K562 (cell line): ENCODE data around the gene SERTAD2. TPM values are rescaled to one million over a fixed set of nuclear protein-coding genes. Genes with fewer than 3 reads are reported as not detected.

Experiments
- polyA plus RNA-seq, 8 experiments: library from polyadenylated mRNA; depleted of rRNA in 4 of 8; stranded (reverse) in 5 of 8; unstranded in 3 of 8; fragments of >200 nt; fragmentation: Nextera tagmentation in 2 of 8; fragmentation: Illumina TruSeq in 1 of 8; extraction: Ambion mirVana in 2 of 8; extraction: Trizol in 1 of 8; gene quantifications; 2 replicates each; pipeline versions ENCODE4 v1.2.1 to v1.2.3, GENCODE V29; 2011 to 2014; ENCODE audit warnings: inconsistent platforms in 1 of 8, missing spikeins in 1 of 8
- total RNA-seq, 7 experiments: library from RNA; depleted of rRNA in 6 of 7; stranded (reverse); fragments of >200 nt in 6 of 7; fragmentation: Illumina TruSeq in 2 of 7; extraction: Trizol in 2 of 7; gene quantifications; 2 replicates each; pipeline versions ENCODE4 v1.2.1 to v1.2.3, GENCODE V29; 2011 to 2021; ENCODE audit warnings: low replicate concordance in 1 of 7

Gene SERTAD2
- total and polyA plus RNA-seq, 9 of the 15 experiments (the other 6 are each of a cell fraction or from before 2014, with no cell fraction given), result 3.0 to 12.5 (median 6.1) TPM

Other genes starting within 250 kb of the SERTAD2 start
- gene LGALSL, start 199.8 kb downstream of the SERTAD2 start, total RNA-seq (2014; rRNA removed), result 0.09 and 0.24 TPM in 2 replicates
- 0.15 and 0.26 TPM in 2 replicates for gene LGALSL, start 199.8 kb downstream of the SERTAD2 start, total RNA-seq (2014; rRNA removed; fragmentation: Illumina TruSeq; extraction: Trizol)
- not detected in 2 replicates for gene LGALSL, start 199.8 kb downstream of the SERTAD2 start, total RNA-seq (2015; rRNA removed; fragmentation: Illumina TruSeq; extraction: Trizol)
- gene LGALSL, start 199.8 kb downstream of the SERTAD2 start, total RNA-seq (2021), result 0.22 TPM in 1 of 2 replicates, not detected in the other
- gene LGALSL, start 199.8 kb downstream of the SERTAD2 start, polyA plus RNA-seq (2011; rRNA removed), result 0.29 and 0.47 TPM in 2 replicates
- gene LGALSL, start 199.8 kb downstream of the SERTAD2 start, polyA plus RNA-seq (2014; fragmentation: Illumina TruSeq; extraction: Trizol), result 0.16 and 0.24 TPM in 2 replicates
- gene LGALSL, start 199.8 kb downstream of the SERTAD2 start, polyA plus RNA-seq (2014; fragmentation: Nextera tagmentation; extraction: Ambion mirVana), result under 1 TPM; 0.04 to 0.13 TPM
- gene LGALSL, start 199.8 kb downstream of the SERTAD2 start, polyA plus RNA-seq (2014; rRNA removed), result not detected in 2 replicates
- gene AFTPH, start 129.6 kb downstream of the SERTAD2 start, total RNA-seq (2014; rRNA removed), result 10.8 and 12.9 TPM in 2 replicates
- gene AFTPH, start 129.6 kb downstream of the SERTAD2 start, total RNA-seq (2014; rRNA removed; fragmentation: Illumina TruSeq; extraction: Trizol), result 21.2 and 24.9 TPM in 2 replicates
- 23.3 and 26.2 TPM in 2 replicates for gene AFTPH, start 129.6 kb downstream of the SERTAD2 start, total RNA-seq (2015; rRNA removed; fragmentation: Illumina TruSeq; extraction: Trizol)
- gene AFTPH, start 129.6 kb downstream of the SERTAD2 start, total RNA-seq (2021), result 13.6 and 13.8 TPM in 2 replicates
- gene AFTPH, start 129.6 kb downstream of the SERTAD2 start, polyA plus RNA-seq (2011; rRNA removed), result 17.8 and 21.5 TPM in 2 replicates
- 15.5 and 18.3 TPM in 2 replicates for gene AFTPH, start 129.6 kb downstream of the SERTAD2 start, polyA plus RNA-seq (2014; fragmentation: Illumina TruSeq; extraction: Trizol)
- gene AFTPH, start 129.6 kb downstream of the SERTAD2 start, polyA plus RNA-seq (2014; fragmentation: Nextera tagmentation; extraction: Ambion mirVana), result 1 to 10 TPM; 8.0 to 9.3 TPM
- gene AFTPH, start 129.6 kb downstream of the SERTAD2 start, polyA plus RNA-seq (2014; rRNA removed), result 12.2 and 12.6 TPM in 2 replicates